Fibroblast of lung (primary cell): Measurements from ENCODE around the gene FARSA.
"Not testable (repeated sequence)": the region's sequence is repeated elsewhere in the genome, so short reads cannot be mapped to it uniquely, and the experiment has no call there.

Experiments
- EZH2 ChIP-seq: IDR thresholded peaks from 2 replicates; pipeline ENCODE4 v1.5.1; 2012; ENCODE audit warnings: low read length, control low read depth, mild to moderate bottlenecking; ENCODE audit errors: missing control alignments
- TF ChIP-seq, protein P1 (sequence below), 2 donors: IDR thresholded peaks in 1 of 2; conservative IDR thresholded peaks in 1 of 2; 1 replicate in 1 of 2; 2 replicates in 1 of 2; pipeline ENCODE4 v1.5.1; 2011 to 2012; ENCODE audit warnings: low read length in 2 of 2, control low read depth in 1 of 2, inconsistent platforms in 1 of 2, low read depth in 1 of 2, mild to moderate bottlenecking in 1 of 2

DNA sequence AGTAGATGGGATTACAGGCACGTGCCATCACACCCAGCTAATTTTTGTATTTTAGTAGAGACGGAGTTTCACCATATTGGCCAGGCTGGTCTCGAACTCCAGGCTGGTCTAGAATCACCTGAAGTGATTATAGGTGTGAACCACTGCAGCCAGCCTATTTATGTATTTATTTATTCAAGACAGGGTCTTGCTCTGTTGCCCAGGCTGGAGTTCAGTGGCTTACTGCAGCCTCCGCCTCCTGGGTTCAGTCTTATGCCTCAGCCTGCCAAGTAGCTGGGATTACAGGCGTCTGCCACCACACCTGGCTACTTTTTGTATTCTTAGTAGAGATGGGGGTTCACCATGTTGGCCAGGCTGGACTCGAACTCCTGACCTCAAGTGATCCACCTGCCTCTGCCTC, 18.5 kb upstream of the FARSA start:
- TF ChIP-seq EZH2 = not testable (repeated sequence)
- TF ChIP-seq, protein P1, sequence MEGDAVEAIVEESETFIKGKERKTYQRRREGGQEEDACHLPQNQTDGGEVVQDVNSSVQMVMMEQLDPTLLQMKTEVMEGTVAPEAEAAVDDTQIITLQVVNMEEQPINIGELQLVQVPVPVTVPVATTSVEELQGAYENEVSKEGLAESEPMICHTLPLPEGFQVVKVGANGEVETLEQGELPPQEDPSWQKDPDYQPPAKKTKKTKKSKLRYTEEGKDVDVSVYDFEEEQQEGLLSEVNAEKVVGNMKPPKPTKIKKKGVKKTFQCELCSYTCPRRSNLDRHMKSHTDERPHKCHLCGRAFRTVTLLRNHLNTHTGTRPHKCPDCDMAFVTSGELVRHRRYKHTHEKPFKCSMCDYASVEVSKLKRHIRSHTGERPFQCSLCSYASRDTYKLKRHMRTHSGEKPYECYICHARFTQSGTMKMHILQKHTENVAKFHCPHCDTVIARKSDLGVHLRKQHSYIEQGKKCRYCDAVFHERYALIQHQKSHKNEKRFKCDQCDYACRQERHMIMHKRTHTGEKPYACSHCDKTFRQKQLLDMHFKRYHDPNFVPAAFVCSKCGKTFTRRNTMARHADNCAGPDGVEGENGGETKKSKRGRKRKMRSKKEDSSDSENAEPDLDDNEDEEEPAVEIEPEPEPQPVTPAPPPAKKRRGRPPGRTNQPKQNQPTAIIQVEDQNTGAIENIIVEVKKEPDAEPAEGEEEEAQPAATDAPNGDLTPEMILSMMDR (conservative IDR thresholded peaks at IDR 0.05 in 1 of 2, IDR thresholded peaks at IDR 0.05 in 1 of 2; ENCODE audit: low read depth in 1 of 2, low read length in 2 of 2) = not testable (repeated sequence)
